ENCODE results near the gene MLX. TPM values are rescaled to one million over a fixed set of nuclear protein-coding genes. Genes with fewer than 3 reads are reported as not detected.

MLX gene
- total RNA-seq, 1 experiment from 2014 or later, result 48.4 TPM

- no peaks in the 10 kb centered on the region; the same call in 1 of the 2 replicates for H3K4me1 ChIP-seq
- H3K9me3 ChIP-seq (replicated peaks), result no peaks in the 10 kb centered on the region
- peaks cover 30% of the 10 kb centered on the region for H3K36me3 ChIP-seq
- peak overlapping the region; percentile 66 for H3K4me3 ChIP-seq
- no peak for DNase-seq
- no peaks in the 10 kb centered on the region for H3K27me3 ChIP-seq
- H3K27ac ChIP-seq, result peak overlapping the region; percentile 52
These were observed 10.2 kb downstream of the MLX start for GRCh38 chr17:42577140-42577531.

- peak; percentile 95 for DNase-seq
- peak within 1 kb of the TSS; percentile 52 for H3K27ac ChIP-seq
- no peaks in the 10 kb centered on the region for H3K9me3 ChIP-seq (replicated peaks)
- H3K4me1 ChIP-seq, result no peaks in the 10 kb centered on the region; the same call in 1 of the 2 replicates
- peak within 1 kb of the TSS; percentile 66 for H3K4me3 ChIP-seq
- no peaks in the 10 kb centered on the region for H3K27me3 ChIP-seq
- peaks cover 29% of the 10 kb centered on the region for H3K36me3 ChIP-seq
These were observed 10.8 kb downstream of the MLX start, which contains the start of gene PSMC3IP for GRCh38 chr17:42577532-42578281. TSS of gene PSMC3IP (minus strand) at chr17:42577729. CDS start at chr17:42577686, 43 bp downstream.

GRCh38 chr17:42578282-42578869, 11.5 kb downstream of the MLX start:
- Histone ChIP-seq H3K4me3 (peak overlapping the region; percentile 66), H3K9me3 (replicated peaks) (no peaks in the 10 kb centered on the region), H3K27me3 (no peaks in the 10 kb centered on the region), H3K36me3 (peaks cover 22% of the 10 kb centered on the region), H3K4me1 (no peaks in the 10 kb centered on the region; the same call in 1 of the 2 replicates), H3K27ac (peak overlapping the region; percentile 52)
- DNase-seq, result peak; percentile 84 to 91

GRCh38 chr17:42579794-42580551, 13.1 kb downstream of the MLX start:
- Histone ChIP-seq H3K9me3 (replicated peaks) (no peaks in the 10 kb centered on the region), H3K4me3 (no peak overlapping the region), H3K27ac (no peak overlapping the region), H3K36me3 (peaks cover 14% of the 10 kb centered on the region), H3K27me3 (no peaks in the 10 kb centered on the region), H3K4me1 (no peaks in the 10 kb centered on the region; the same call in 1 of the 2 replicates)
- no peak for DNase-seq

- Histone ChIP-seq H3K36me3 (peaks cover 13% of the 10 kb centered on the region), H3K4me1 (no peaks in the 10 kb centered on the region), H3K27ac (no peak overlapping the region), H3K4me3 (no peak overlapping the region), H3K9me3 (replicated peaks) (no peaks in the 10 kb centered on the region), H3K27me3 (no peaks in the 10 kb centered on the region)
- no peak for DNase-seq
These were observed 14.9 kb downstream of the MLX start for GRCh38 chr17:42581744-42582270.

- H3K36me3 ChIP-seq, result peaks cover 19% of the 10 kb centered on the region
- no peaks in the 10 kb centered on the region for H3K4me1 ChIP-seq
- no peaks in the 10 kb centered on the region for H3K27me3 ChIP-seq
- H3K27ac ChIP-seq, result no peak overlapping the region
- H3K9me3 ChIP-seq (replicated peaks), result no peaks in the 10 kb centered on the region
- no peak for DNase-seq
- H3K4me3 ChIP-seq, result no peak overlapping the region
These were observed 18.0 kb downstream of the MLX start for GRCh38 chr17:42584880-42585279.

GRCh38 chr17:42585353-42585752, 18.5 kb downstream of the MLX start:
- DNase-seq, result no peak
- Histone ChIP-seq H3K27me3 (no peaks in the 10 kb centered on the region), H3K27ac (no peak overlapping the region), H3K36me3 (peaks cover 19% of the 10 kb centered on the region), H3K4me1 (no peaks in the 10 kb centered on the region), H3K4me3 (no peak overlapping the region), H3K9me3 (replicated peaks) (no peaks in the 10 kb centered on the region)

GRCh38 chr17:42586514-42587230, 19.8 kb downstream of the MLX start:
- no peaks in the 10 kb centered on the region for H3K27me3 ChIP-seq
- no peak overlapping the region for H3K27ac ChIP-seq
- no peak for DNase-seq
- peaks cover 20% of the 10 kb centered on the region for H3K36me3 ChIP-seq
- H3K9me3 ChIP-seq (replicated peaks), result no peaks in the 10 kb centered on the region
- H3K4me1 ChIP-seq, result no peaks in the 10 kb centered on the region
- no peak overlapping the region for H3K4me3 ChIP-seq

GRCh38 chr17:42590886-42591285, 24.0 kb downstream of the MLX start:
- Histone ChIP-seq H3K36me3 (peaks cover 16% of the 10 kb centered on the region), H3K4me1 (no peaks in the 10 kb centered on the region), H3K27me3 (no peaks in the 10 kb centered on the region)

GRCh38 chr17:42591411-42591810, 24.5 kb downstream of the MLX start:
- no peaks in the 10 kb centered on the region for H3K27me3 ChIP-seq
- H3K9me3 ChIP-seq (replicated peaks), result no peaks in the 10 kb centered on the region
- no peaks in the 10 kb centered on the region for H3K4me1 ChIP-seq
- no peak overlapping the region for H3K27ac ChIP-seq
- peaks cover 13% of the 10 kb centered on the region for H3K36me3 ChIP-seq
- no peak overlapping the region for H3K4me3 ChIP-seq
- no peak for DNase-seq

More at GRCh38 chr17:42590886-42591285, 24.0 kb downstream of the MLX start:
- Histone ChIP-seq H3K4me3 (no peak overlapping the region), H3K27ac (no peak overlapping the region), H3K9me3 (replicated peaks) (no peaks in the 10 kb centered on the region)
- DNase-seq, result no peak

GRCh38 chr17:42596386-42596785, 29.5 kb downstream of the MLX start:
- Histone ChIP-seq H3K4me3 (no peak overlapping the region), H3K9me3 (replicated peaks) (no peaks in the 10 kb centered on the region), H3K36me3 (peaks cover 6% of the 10 kb centered on the region; the same call in 1 of the 2 replicates), H3K27ac (no peak overlapping the region), H3K4me1 (no peaks in the 10 kb centered on the region), H3K27me3 (no peaks in the 10 kb centered on the region)
- no peak for DNase-seq

- Histone ChIP-seq H3K27ac (no peak overlapping the region), H3K36me3 (no peaks in the 10 kb centered on the region)
These were observed 32.0 kb downstream of the MLX start for GRCh38 chr17:42598905-42599304.

GRCh38 chr17:42603318-42603717, 36.4 kb downstream of the MLX start:
- Histone ChIP-seq H3K9me3 (replicated peaks) (no peaks in the 10 kb centered on the region), H3K27me3 (no peaks in the 10 kb centered on the region), H3K36me3 (no peaks in the 10 kb centered on the region), H3K27ac (no peak overlapping the region), H3K4me3 (no peak overlapping the region), H3K4me1 (no peaks in the 10 kb centered on the region)
- DNase-seq, result no peak

More at GRCh38 chr17:42598905-42599304, 32.0 kb downstream of the MLX start:
- Histone ChIP-seq H3K4me1 (no peaks in the 10 kb centered on the region), H3K9me3 (replicated peaks) (no peaks in the 10 kb centered on the region), H3K27me3 (no peaks in the 10 kb centered on the region), H3K4me3 (no peak overlapping the region)
- DNase-seq, result no peak

- peak overlapping the region; percentile 77 for H3K4me3 ChIP-seq
These were observed 40.9 kb downstream of the MLX start for GRCh38 chr17:42607769-42608168.

More at GRCh38 chr17:42607769-42608168, 40.9 kb downstream of the MLX start:
- H3K27me3 ChIP-seq, result no peaks in the 10 kb centered on the region
- no peak for DNase-seq
- no peak overlapping the region for H3K27ac ChIP-seq
- no peaks in the 10 kb centered on the region for H3K9me3 ChIP-seq (replicated peaks)
- H3K4me1 ChIP-seq, result peaks cover 6% of the 10 kb centered on the region; the same call in 1 of the 2 replicates
- H3K36me3 ChIP-seq, result peaks cover 9% of the 10 kb centered on the region
